ENCODE measurements around the gene USP32.
"Not testable (repeated sequence)": the region's sequence is repeated elsewhere in the genome, so short reads cannot be mapped to it uniquely, and the experiment has no call there.

The USP32 gene

DNA sequence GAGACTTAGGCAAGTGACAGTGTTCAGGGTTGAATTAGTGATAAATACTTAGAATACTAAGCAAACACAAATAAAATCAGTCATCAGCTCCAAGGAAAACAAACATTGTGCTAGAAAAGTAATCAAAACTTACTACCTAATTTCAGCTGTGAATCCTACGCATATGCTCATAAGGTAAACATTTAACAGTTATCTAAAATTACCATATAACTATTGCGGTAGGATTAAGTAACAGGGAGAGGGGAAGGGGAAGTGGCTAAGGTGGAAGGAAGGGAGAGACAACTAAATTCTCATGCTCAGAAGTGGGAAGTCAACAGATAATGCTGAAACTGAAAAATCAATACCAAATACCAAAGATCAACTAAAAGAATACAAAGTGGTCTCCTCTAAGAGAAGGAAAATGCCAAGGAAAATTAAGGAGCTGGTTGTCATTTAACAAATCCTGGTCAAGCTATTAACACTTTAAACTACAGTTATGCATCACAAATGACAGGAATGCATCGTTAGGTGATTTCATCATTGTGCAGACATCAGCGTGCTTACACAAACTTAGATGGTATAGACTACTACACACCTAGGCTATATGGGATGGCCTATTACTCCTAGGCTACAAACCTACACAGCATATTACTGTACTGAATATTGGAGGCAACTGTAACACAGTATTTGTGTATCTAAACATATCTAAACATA is 20.0 kb downstream of the USP32 start:
- FAIRE-seq = no peak

- no peak for FAIRE-seq
Observed at GRCh38 chr17:60371416-60371815, 20.5 kb downstream of the USP32 start.

- FAIRE-seq = no peak
Observed at GRCh38 chr17:60369727-60370126, 22.2 kb downstream of the USP32 start.

GRCh38 chr17:60363700-60364405 is 28.1 kb downstream of the USP32 start:
- no peak for FAIRE-seq

- no peak for FAIRE-seq
Observed at GRCh38 chr17:60362329-60362728, 29.6 kb downstream of the USP32 start.

GRCh38 chr17:60361889-60362288 is 30.0 kb downstream of the USP32 start:
- FAIRE-seq = no peak

DNA sequence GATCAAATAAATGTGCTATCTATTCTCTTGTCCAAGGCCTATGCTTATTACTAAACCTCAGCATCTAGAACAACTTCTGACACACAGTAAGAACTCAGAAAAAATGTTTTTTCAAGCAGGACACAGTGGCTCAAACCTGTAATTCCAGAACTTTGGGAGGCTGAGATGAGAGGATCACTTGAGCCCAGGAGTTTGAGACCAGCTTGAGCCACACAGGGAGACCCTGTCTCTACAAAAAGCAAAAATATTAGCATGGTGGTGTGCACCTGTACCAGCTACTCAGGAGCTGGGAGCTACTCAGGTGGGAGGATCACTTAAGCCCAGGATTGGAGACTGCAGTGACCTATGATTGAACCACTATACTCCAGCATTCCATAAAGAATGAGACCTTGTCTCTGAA is 32.5 kb downstream of the USP32 start:
- no peak for FAIRE-seq

DNA sequence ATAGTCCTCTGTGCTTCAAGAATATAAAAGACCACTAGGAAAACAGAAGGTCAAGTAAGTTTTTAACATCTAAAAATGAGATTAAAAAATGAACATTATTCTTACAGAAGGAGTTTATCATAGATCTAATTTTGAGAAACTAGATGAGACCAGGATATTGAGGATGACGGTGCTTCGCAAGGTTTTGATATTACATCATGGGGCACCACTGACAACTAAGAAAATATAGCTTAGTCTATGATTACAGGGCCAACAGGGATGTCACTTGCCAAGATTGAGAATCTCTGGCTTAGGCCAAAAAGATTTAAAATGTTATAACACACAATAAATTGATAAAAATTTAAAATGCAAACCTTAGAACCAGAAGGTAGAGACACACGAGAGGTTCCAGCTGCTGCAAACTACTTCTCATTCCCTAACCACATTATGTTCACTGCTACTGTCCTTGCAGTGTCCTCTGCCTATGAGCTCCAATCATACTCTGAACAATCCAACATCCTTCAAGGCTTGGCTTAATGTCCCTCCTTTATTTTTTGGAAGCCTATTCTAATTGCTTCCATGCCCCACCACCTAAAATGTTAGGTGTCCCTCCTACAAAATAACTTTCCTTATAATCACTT is 33.2 kb downstream of the USP32 start:
- no peak for FAIRE-seq

GRCh38 chr17:60356940-60357339 is 35.0 kb downstream of the USP32 start:
- no peak for FAIRE-seq

- FAIRE-seq = no peak
Observed at GRCh38 chr17:60355663-60356594, 36.0 kb downstream of the USP32 start.

DNA sequence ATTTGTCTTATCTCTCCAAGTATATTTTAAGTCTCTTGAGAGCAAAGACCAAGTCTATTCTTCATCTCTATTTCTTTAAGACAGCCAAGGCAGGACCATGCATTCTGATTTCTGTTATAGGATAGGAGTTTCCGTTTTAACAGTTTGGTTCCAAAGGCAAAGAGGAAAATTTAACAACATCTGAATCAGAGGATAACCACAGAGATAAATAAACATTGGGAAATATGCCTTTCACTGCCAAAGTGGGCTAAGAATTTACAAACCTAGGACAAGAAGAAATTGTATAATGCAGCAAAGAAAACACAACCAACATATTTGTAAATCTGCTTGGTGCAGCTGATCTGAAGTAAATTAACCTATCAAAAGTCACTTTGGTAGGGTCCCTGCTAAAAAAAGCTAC is 37.7 kb downstream of the USP32 start:
- no peak for FAIRE-seq

DNA sequence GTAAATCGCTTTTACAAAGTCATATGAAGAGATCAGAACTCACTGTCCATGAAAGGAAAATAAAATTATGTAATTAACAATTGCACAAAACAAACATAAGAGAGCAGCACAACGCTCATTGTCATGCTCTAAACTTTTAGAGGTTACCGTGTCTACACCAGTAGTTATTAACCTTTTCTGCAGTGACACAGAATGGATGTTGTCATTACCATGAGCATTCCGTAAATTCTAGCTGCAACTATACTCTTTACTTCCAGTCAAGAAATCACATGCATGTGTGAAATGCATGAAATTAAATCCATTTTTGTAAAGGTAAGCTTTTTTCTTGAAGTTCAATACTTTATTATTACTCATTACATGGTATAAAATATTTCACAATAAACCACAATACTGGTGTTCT is 38.2 kb downstream of the USP32 start:
- no peak for FAIRE-seq

DNA sequence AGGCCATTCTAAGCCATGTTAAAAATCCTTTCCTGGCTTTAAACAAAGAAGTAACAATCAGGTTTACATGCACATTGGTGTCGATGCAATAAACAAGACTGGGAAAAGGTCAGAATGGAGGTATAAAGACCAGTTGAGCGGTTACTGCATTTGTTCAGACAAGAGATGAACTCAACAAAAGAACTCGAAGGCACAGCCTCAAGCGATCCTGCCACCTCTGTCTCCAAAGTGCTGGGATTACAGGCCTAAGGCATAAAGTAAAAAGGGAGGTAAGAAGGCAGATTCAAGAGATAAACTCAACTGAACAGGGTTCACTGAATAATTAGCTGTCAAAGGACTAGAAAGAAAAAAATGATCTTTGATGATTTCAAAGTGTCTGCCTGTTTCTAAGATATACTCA is 39.4 kb downstream of the USP32 start:
- no peak for FAIRE-seq

DNA sequence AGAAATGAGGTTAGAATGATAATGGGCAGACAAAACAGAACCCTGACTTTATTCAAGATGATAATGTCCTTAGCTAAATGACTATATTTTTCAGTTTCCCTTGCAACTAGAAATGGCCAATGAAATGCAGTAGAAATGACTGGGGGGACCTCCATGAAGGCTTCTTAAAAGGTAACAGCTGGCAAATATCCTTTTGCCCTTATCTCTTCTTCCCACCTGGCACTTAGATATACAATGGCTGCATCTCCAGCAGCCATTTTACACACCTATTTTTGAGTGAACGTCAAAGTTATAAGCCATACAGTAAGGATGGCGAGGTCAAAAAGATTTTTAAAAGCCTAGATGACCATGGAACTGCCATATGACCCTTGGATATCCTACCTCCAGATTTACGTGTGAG is 39.9 kb downstream of the USP32 start:
- FAIRE-seq = no peak

- FAIRE-seq = no peak
Observed at GRCh38 chr17:60351012-60351695, 40.8 kb downstream of the USP32 start.

GRCh38 chr17:60348616-60349015 is 43.3 kb downstream of the USP32 start:
- FAIRE-seq = no peak

DNA sequence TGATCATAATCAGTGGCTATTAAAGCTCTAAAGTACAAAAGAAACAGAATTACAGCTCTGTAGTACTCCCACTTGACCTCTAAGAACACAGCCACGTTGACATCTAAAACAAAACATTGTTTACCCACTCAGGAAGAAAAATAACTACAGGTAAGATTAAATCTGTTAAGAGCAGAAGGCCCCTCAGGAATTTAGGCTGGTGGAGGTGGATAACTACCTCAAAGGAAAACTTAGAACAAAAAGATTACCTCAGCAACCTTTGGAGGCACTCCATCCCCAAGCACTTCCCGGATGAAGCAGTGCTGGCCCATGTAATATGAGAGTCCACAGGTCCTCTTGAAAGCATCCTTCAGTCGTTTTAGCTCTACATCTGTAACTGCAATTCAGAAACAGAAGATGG is 46.7 kb downstream of the USP32 start:
- no peak for FAIRE-seq

- not testable (repeated sequence) for FAIRE-seq
Observed at GRCh38 chr17:60342492-60342891, 49.4 kb downstream of the USP32 start.

- FAIRE-seq = no peak
Observed at GRCh38 chr17:60335289-60335688, 56.6 kb downstream of the USP32 start.

GRCh38 chr17:60333628-60334031 is 58.3 kb downstream of the USP32 start:
- no peak for FAIRE-seq

- FAIRE-seq = not testable (repeated sequence)
Observed at GRCh38 chr17:60333072-60333471, 58.9 kb downstream of the USP32 start.

DNA sequence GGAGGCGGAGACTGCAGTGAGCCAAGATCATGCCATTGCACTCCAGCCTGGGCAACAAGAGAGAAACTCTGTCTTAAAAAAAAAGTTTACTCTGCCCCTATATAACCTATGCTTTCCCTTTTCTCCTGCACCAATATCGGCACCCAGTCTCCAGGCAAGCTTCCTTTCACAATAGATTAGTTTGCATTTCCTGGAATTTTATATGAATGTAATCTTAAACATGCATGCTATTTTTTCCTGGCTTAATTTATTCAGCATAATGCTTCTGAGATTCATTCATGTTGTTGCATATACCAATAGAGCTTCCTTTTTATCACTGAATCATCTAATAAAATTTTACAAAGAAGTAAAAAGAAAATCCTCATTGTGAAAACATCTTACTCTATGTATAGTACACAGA is 59.4 kb downstream of the USP32 start:
- FAIRE-seq = no peak

DNA sequence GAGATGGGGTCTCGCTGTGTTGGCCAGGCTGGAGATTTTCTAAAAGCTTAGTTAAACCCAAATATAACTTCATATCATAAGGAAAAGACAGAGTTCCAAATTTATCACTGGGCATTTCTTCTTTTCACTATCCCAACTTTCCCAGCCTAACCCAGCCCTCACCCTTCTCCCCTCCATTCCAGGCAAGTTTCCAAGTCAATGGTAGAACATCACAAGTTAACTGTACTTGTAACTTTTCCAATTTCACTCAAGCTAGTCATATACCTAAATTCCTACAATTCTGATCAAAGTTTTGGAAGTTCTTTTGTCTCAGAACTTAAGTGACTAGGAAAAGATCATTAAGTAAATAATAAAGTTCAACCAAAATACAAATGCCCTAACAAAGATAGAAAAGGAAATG is 61.2 kb downstream of the USP32 start:
- no peak for FAIRE-seq

All from TTC549 (cell line).